ENCODE results near the gene HOXC9.

HOXC9 gene

GRCh38 chr12:53984901-53985691, 14.9 kb upstream of the HOXC9 start, which contains the start of gene HOXC10:
Gene HOXC10 (plus strand): TSS chr12:53985146. CDS start chr12:53985260, 114 bp downstream.
- peak in 6 of 10 donors; percentile 29 to 91 (median 58) for DNase-seq
- intact Hi-C loops (cut with DNase I): loop anchor here (5.0 kb wide), 1 partner anchor 218 kb away; no protein-coding TSS in a partner anchor

- DNase-seq: peak in 1 of 10 donors; percentile 60
- intact Hi-C loops (cut with DNase I): loop anchor here (5.0 kb wide), 1 partner anchor 218 kb away; no protein-coding TSS in a partner anchor
These were observed 14.3 kb upstream of the HOXC9 start for GRCh38 chr12:53985692-53985993.

- DNase-seq: peak in 2 of 10 donors; percentile 7 to 55
- intact Hi-C loops (cut with DNase I): loop anchor here (5.0 kb wide), 1 partner anchor 219 kb away; no protein-coding TSS in a partner anchor
These were observed 13.8 kb upstream of the HOXC9 start for GRCh38 chr12:53985994-53986685.

GRCh38 chr12:53986686-53987483, 13.1 kb upstream of the HOXC9 start:
- DNase-seq: peak in 2 of 10 donors; percentile 17 to 31
- intact Hi-C loops (cut with DNase I): loop anchor here (5.0 kb wide), 1 partner anchor 220 kb away; no protein-coding TSS in a partner anchor

- DNase-seq: no peak
- intact Hi-C loops (cut with DNase I): loop anchor here (5.0 kb wide), 1 partner anchor 221 kb away; no protein-coding TSS in a partner anchor
These were observed 12.2 kb upstream of the HOXC9 start for GRCh38 chr12:53987787-53988230.

- peak in 1 of 10 donors; percentile 49 for DNase-seq
- intact Hi-C loops (cut with DNase I): loop anchor here (5.0 kb wide), 1 partner anchor 221 kb away; no protein-coding TSS in a partner anchor
These were observed 11.3 kb upstream of the HOXC9 start for GRCh38 chr12:53988541-53989226.

- intact Hi-C loops (cut with DNase I): loop anchor here (5.0 kb wide), 1 partner anchor 222 kb away; no protein-coding TSS in a partner anchor
- peak in 2 of 10 donors; percentile 21 to 81 for DNase-seq
These were observed 10.5 kb upstream of the HOXC9 start for GRCh38 chr12:53989227-53990113.

GRCh38 chr12:53990311-53991076, 9.5 kb upstream of the HOXC9 start:
- DNase-seq: no peak
- intact Hi-C loops (cut with DNase I): no loop called here

GRCh38 chr12:53991077-53991460, 8.9 kb upstream of the HOXC9 start:
- intact Hi-C loops (cut with DNase I): no loop called here

GRCh38 chr12:53992377-53992889, 7.5 kb upstream of the HOXC9 start:
- no peak for DNase-seq
- intact Hi-C loops (cut with DNase I): no loop called here

More at GRCh38 chr12:53991077-53991460, 8.9 kb upstream of the HOXC9 start:
- DNase-seq: no peak

- DNase-seq: no peak
- intact Hi-C loops (cut with DNase I): no loop called here
These were observed 6.6 kb upstream of the HOXC9 start for GRCh38 chr12:53993162-53994008.

GRCh38 chr12:53994009-53994263, 6.0 kb upstream of the HOXC9 start:
- intact Hi-C loops (cut with DNase I): no loop called here
- no peak for DNase-seq

- DNase-seq: no peak
- intact Hi-C loops (cut with DNase I): no loop called here
These were observed 5.5 kb upstream of the HOXC9 start for GRCh38 chr12:53994264-53995001.

GRCh38 chr12:53995002-53995377, 5.0 kb upstream of the HOXC9 start:
- DNase-seq: no peak
- intact Hi-C loops (cut with DNase I): no loop called here

GRCh38 chr12:53995378-53996239, 4.4 kb upstream of the HOXC9 start:
- no peak for DNase-seq
- intact Hi-C loops (cut with DNase I): no loop called here

Data from posterior cingulate gyrus (tissue), 11 donors.